Breast epithelium (tissue), 4 donors: ENCODE measurements around the gene MTMR8. TPM values are rescaled to one million over a fixed set of nuclear protein-coding genes. Genes with fewer than 3 reads are reported as not detected.

Source experiments
- DNase-seq, 2 donors: peaks; one replicate each; pipeline ENCODE4 v3.0.0-alpha.2; 2019; ENCODE audit warnings: low spot score in 2 of 2
- H3K27ac ChIP-seq, 2 donors: fragments of 200-600 bp; sonication (generic) in 1 of 2; one replicate each; pipeline ENCODE4 v1.5.1; 2016 to 2019; ENCODE audit warnings: mild to moderate bottlenecking in 1 of 2
- H3K27me3 ChIP-seq, 2 donors: fragments of 200-600 bp; sonication (generic) in 1 of 2; one replicate each; pipeline versions ENCODE4 v1.5.1 to v1.6.0; 2017 to 2019; ENCODE audit warnings: control low read depth in 1 of 2, mild to moderate bottlenecking in 1 of 2
- H3K36me3 ChIP-seq: fragments of 200-600 bp; one replicate; pipeline ENCODE4 v1.5.1; 2019
- H3K4me1 ChIP-seq, 2 donors: fragments of 200-600 bp; sonication (generic); one replicate each; pipeline ENCODE4 v1.5.1; 2016 to 2019; ENCODE audit warnings: control low read depth in 1 of 2
- H3K4me3 ChIP-seq, 3 donors: fragments of 200-600 bp; sonication (generic); 1 replicate in 2 of 3; 2 replicates in 1 of 3; pipeline ENCODE4 v1.5.1; 2016 to 2019; ENCODE audit warnings: mild to moderate bottlenecking in 3 of 3, moderate library complexity in 2 of 3
- H3K9me3 ChIP-seq, 2 donors: fragments of 200-600 bp; sonication (generic) in 1 of 2; one replicate each; pipeline ENCODE4 v1.5.1; 2016 to 2019; ENCODE audit warnings: control low read depth in 1 of 2
- CTCF ChIP-seq, 3 donors: fragments of 450-650 bp; IDR thresholded peaks; one replicate each; pipeline ENCODE4 v1.5.1; 2016 to 2017; ENCODE audit warnings: antibody characterized with exemption in 3 of 3, mild to moderate bottlenecking in 3 of 3, moderate library complexity in 3 of 3
- POLR2A ChIP-seq: fragments of 450-650 bp; IDR thresholded peaks from one replicate; pipeline ENCODE4 v1.6.1; 2016; ENCODE audit warnings: antibody characterized with exemption, mild to moderate bottlenecking, moderate library complexity
- POLR2AphosphoS5 ChIP-seq, 3 donors: sonication (generic); formaldehyde crosslinking; IDR thresholded peaks; one replicate each; pipeline ENCODE4 v1.6.1; 2017; ENCODE audit warnings: antibody characterized with exemption in 3 of 3
- intact Hi-C: fragments of 100-400 bp; cut with DNase I; formaldehyde crosslinking; loops from one replicate; pipeline ENCODE4 v1.15.1; 2023; ENCODE audit warnings: low total_unique reads
- total RNA-seq, 3 donors: library from RNA; depleted of rRNA; stranded (reverse); fragments of >200 nt; gene quantifications; one replicate each; pipeline ENCODE4 v1.1.0, GENCODE V29; 2016

Gene MTMR8
- total RNA-seq: 1 to 10 TPM in 2 of 3 donors, under 1 TPM in 1; 0.96 to 3.6 (median 2.2) TPM

- H3K36me3 ChIP-seq: no peaks in the 10 kb centered on the region
- DNase-seq: peak; percentile 59 to 75
- peaks cover 0 to 7% of the 10 kb centered on the region in 2 donors for H3K27me3 ChIP-seq
- peak within 1 kb of the TSS; percentile 57 to 74 (median 65) for H3K4me3 ChIP-seq
- peak within 1 kb of the TSS in 1 of 2 donors; percentile 40 for H3K27ac ChIP-seq
- intact Hi-C loops: no loop called here
- no peaks in the 10 kb centered on the region for H3K9me3 ChIP-seq
- TF ChIP-seq POLR2AphosphoS5 (IDR thresholded peaks at IDR 0.05) (no peak), POLR2A (no peak), CTCF (IDR thresholded peaks at IDR 0.05) (no peak)
- H3K4me1 ChIP-seq: no peaks in the 10 kb centered on the region
These were observed at the start of gene MTMR8 for GRCh38 chrX:64394874-64395567. TSS of gene MTMR8 (minus strand) at chrX:64395452. CDS start at chrX:64395363, 89 bp downstream.

- TF ChIP-seq POLR2A: no peak
- TF ChIP-seq CTCF (IDR thresholded peaks at IDR 0.05): no peak
- no peak for TF ChIP-seq POLR2AphosphoS5 (IDR thresholded peaks at IDR 0.05)
- no peak overlapping the region for H3K4me3 ChIP-seq
- intact Hi-C loops: no loop called here
- no peak for DNase-seq
- H3K36me3 ChIP-seq: no peaks in the 10 kb centered on the region
- peaks cover 0 to 20% of the 10 kb centered on the region in 2 donors for H3K9me3 ChIP-seq
- H3K4me1 ChIP-seq: no peaks in the 10 kb centered on the region
- H3K27ac ChIP-seq: no peak overlapping the region
- no peaks in the 10 kb centered on the region for H3K27me3 ChIP-seq
These were observed 44.3 kb upstream of the MTMR8 start for GRCh38 chrX:64439551-64439950.

GRCh38 chrX:64437665-64438064, 42.4 kb upstream of the MTMR8 start:
- TF ChIP-seq POLR2A (no peak), POLR2AphosphoS5 (IDR thresholded peaks at IDR 0.05) (no peak), CTCF (IDR thresholded peaks at IDR 0.05) (no peak)
- Histone ChIP-seq H3K9me3 (peaks cover 0 to 16% of the 10 kb centered on the region in 2 donors), H3K36me3 (no peaks in the 10 kb centered on the region), H3K27me3 (no peaks in the 10 kb centered on the region), H3K27ac (no peak overlapping the region), H3K4me1 (no peaks in the 10 kb centered on the region), H3K4me3 (no peak overlapping the region)
- intact Hi-C loops: no loop called here
- DNase-seq: no peak

GRCh38 chrX:64437218-64437617, 42.0 kb upstream of the MTMR8 start:
- intact Hi-C loops: no loop called here
- Histone ChIP-seq H3K4me3 (no peak overlapping the region), H3K27me3 (no peaks in the 10 kb centered on the region), H3K36me3 (no peaks in the 10 kb centered on the region), H3K27ac (no peak overlapping the region), H3K4me1 (no peaks in the 10 kb centered on the region), H3K9me3 (peaks cover 0 to 12% of the 10 kb centered on the region in 2 donors)
- no peak for DNase-seq
- TF ChIP-seq POLR2A: no peak
- TF ChIP-seq CTCF (IDR thresholded peaks at IDR 0.05): no peak
- TF ChIP-seq POLR2AphosphoS5 (IDR thresholded peaks at IDR 0.05): no peak

- no peak for DNase-seq
These were observed 33.1 kb upstream of the MTMR8 start for GRCh38 chrX:64428371-64428770.

More at GRCh38 chrX:64428371-64428770, 33.1 kb upstream of the MTMR8 start:
- intact Hi-C loops: no loop called here
- no peaks in the 10 kb centered on the region for H3K4me1 ChIP-seq
- H3K27ac ChIP-seq: no peak overlapping the region
- H3K9me3 ChIP-seq: peaks cover 0 to 4% of the 10 kb centered on the region in 2 donors
- no peaks in the 10 kb centered on the region for H3K36me3 ChIP-seq
- TF ChIP-seq CTCF (IDR thresholded peaks at IDR 0.05) (no peak), POLR2A (no peak), POLR2AphosphoS5 (IDR thresholded peaks at IDR 0.05) (no peak)
- peaks cover 0 to 5% of the 10 kb centered on the region in 2 donors for H3K27me3 ChIP-seq
- H3K4me3 ChIP-seq: no peak overlapping the region
